Mesodermal cell (in vitro differentiated cells): ENCODE results near the gene ERBB4.

Experiments
- H3K27ac ChIP-seq: 2 replicates; pipeline ENCODE4 v1.7.0; 2013; ENCODE audit warnings: mild to moderate bottlenecking, low read depth, low read length, moderate library complexity; ENCODE audit not compliant: severe bottlenecking
- H3K36me3 ChIP-seq: 2 replicates; pipeline ENCODE4 v1.7.1; 2013; ENCODE audit warnings: mild to moderate bottlenecking, low read length, moderate library complexity; ENCODE audit not compliant: control insufficient read depth, insufficient read depth
- H3K4me1 ChIP-seq: one replicate; pipeline ENCODE4 v1.7.1; 2013; ENCODE audit warnings: mild to moderate bottlenecking, low read length; ENCODE audit not compliant: insufficient read depth, control insufficient read depth, poor library complexity, severe bottlenecking
- H3K4me3 ChIP-seq: 2 replicates; pipeline ENCODE4 v1.7.0; 2013; ENCODE audit warnings: low read length, control low read depth, mild to moderate bottlenecking; ENCODE audit not compliant: insufficient read depth, poor library complexity, severe bottlenecking; ENCODE audit errors: extremely low read depth
- H3K9me3 ChIP-seq: 2 replicates; pipeline ENCODE4 v1.7.1; 2013; ENCODE audit warnings: mild to moderate bottlenecking, low read length, moderate library complexity; ENCODE audit not compliant: control insufficient read depth
- WGBS, 2 experiments: methylation state at CpG; one replicate each; pipeline ENCODE4 v1.1.5; 2013; ENCODE audit warnings: missing lambda C conversion rate in 2 of 2; ENCODE audit not compliant: insufficient coverage in 2 of 2; 5-methylcytosine and 5-hydroxymethylcytosine counted together

ERBB4 gene

DNA sequence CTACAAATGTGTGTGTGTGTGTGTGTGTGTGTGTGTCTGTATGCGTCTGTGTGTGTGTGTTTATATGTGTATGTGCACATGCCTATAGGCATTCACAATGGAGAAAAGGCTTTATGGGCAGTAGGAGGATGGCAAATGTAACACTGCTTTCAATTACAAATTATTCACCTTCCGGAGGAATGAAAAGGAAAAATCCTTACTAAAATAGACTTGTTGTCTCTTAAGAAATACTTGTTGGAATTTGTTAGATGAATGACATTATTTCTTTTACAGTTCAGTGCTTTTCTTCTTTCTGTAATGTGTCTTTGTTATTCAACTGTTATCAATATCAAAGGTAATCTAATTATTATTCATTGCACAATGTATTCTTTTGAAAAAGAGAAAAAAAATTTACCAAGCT lies 874.3 kb downstream of the ERBB4 start:
- Histone ChIP-seq H3K36me3 (no peaks in the 10 kb centered on the region), H3K4me1 (no peaks in the 10 kb centered on the region), H3K27ac (no peak overlapping the region), H3K9me3 (no peaks in the 10 kb centered on the region), H3K4me3 (no peak overlapping the region)
- WGBS, 2 experiments, result no CpG with 5 or more reads among the region's 2 CpGs

GRCh38 chr2:211654211-211654780 lies 884.3 kb downstream of the ERBB4 start:
- 80% methylated on average over 1 of the region's 3 CpGs; no CpG with 5 or more reads in 1 of the 2 experiments for WGBS, 2 experiments
- Histone ChIP-seq H3K9me3 (no peaks in the 10 kb centered on the region), H3K4me3 (no peak overlapping the region), H3K4me1 (no peaks in the 10 kb centered on the region), H3K27ac (no peak overlapping the region), H3K36me3 (no peaks in the 10 kb centered on the region)

- Histone ChIP-seq H3K4me1 (no peaks in the 10 kb centered on the region), H3K4me3 (no peak overlapping the region), H3K36me3 (no peaks in the 10 kb centered on the region), H3K27ac (no peak overlapping the region), H3K9me3 (no peaks in the 10 kb centered on the region)
- no CpG with 5 or more reads among the region's 1 CpG for WGBS, 2 experiments
Measured at GRCh38 chr2:211652327-211652726, 886.3 kb downstream of the ERBB4 start.

DNA sequence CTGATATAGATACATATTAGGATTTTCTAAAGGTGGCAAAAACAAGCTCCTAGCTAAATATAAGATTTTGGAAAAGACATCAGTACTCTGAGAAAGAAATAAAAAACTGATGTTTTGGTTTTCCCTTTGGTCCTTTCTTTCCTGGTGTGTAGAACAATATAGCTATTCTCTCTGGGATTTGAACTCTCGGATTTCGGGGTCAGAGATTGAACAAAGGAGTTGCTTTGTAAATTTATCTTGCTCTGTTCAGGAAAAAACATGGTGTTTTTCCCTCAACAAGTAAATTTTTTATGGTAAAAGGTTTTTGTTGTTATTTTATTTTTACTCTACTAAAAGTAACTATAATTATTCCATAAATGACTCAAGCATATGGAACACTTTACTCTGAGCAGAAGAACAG lies 889.3 kb downstream of the ERBB4 start:
- WGBS, 2 experiments, result no CpG with 5 or more reads among the region's 2 CpGs
- no peak overlapping the region for H3K27ac ChIP-seq
- no peak overlapping the region for H3K4me3 ChIP-seq
- no peaks in the 10 kb centered on the region for H3K36me3 ChIP-seq
- no peaks in the 10 kb centered on the region for H3K4me1 ChIP-seq
- H3K9me3 ChIP-seq, result no peaks in the 10 kb centered on the region

DNA sequence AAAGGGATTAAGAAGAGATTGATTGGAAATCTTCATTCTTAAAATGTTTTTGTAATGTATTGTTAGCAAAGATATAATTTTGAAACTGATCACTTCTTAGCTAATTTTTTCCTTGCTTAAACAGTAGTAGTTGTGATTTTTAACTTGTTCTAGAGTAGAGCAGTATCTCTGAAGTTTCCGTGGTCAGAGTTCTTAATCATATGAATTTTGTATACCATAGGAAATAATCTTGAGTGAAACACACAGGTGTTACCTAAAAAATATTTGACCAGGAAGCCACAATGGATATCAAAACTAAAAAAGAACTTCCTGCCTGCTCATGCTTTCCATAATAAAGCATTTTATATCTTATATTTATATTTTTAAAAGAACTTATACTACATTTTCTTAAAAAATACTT lies 907.1 kb downstream of the ERBB4 start:
- H3K4me3 ChIP-seq, result no peak overlapping the region
- H3K4me1 ChIP-seq, result no peaks in the 10 kb centered on the region
- no peak overlapping the region for H3K27ac ChIP-seq
- no peaks in the 10 kb centered on the region for H3K9me3 ChIP-seq
- no CpG with 5 or more reads among the region's 1 CpG for WGBS, 2 experiments
- H3K36me3 ChIP-seq, result no peaks in the 10 kb centered on the region

- no peaks in the 10 kb centered on the region for H3K9me3 ChIP-seq
- H3K27ac ChIP-seq, result no peak overlapping the region
- no peaks in the 10 kb centered on the region for H3K4me1 ChIP-seq
- no peak overlapping the region for H3K4me3 ChIP-seq
- H3K36me3 ChIP-seq, result no peaks in the 10 kb centered on the region
Measured at GRCh38 chr2:211623096-211623495, 915.5 kb downstream of the ERBB4 start.

DNA sequence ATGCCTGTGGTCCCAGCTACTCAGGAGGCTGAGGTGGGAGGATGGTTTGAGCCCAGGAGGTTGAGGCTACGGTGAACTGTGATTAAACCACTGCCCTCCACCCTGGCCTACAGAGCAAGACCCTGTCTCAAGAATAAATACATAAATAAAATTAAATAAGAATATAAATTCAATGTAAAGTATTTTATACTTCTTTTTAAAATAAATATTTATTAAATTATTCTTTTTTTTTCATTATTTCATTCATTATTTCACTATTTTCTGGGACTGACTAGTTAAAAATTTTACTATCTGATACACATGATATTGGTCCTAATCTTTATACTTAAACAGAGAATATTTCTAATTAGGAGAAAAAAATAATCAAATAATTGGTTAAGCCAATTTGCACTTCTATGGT lies 917.6 kb downstream of the ERBB4 start:
- WGBS, 2 experiments, result no CpG with 5 or more reads among the region's 1 CpG
- H3K9me3 ChIP-seq, result no peaks in the 10 kb centered on the region
- no peaks in the 10 kb centered on the region for H3K4me1 ChIP-seq
- no peak overlapping the region for H3K4me3 ChIP-seq
- H3K27ac ChIP-seq, result no peak overlapping the region
- no peaks in the 10 kb centered on the region for H3K36me3 ChIP-seq

GRCh38 chr2:211617803-211618202 lies 920.8 kb downstream of the ERBB4 start:
- 80% methylated on average over 1 of the region's 2 CpGs; no CpG with 5 or more reads in 1 of the 2 experiments for WGBS, 2 experiments

GRCh38 chr2:211611621-211612020 lies 927.0 kb downstream of the ERBB4 start:
- H3K27ac ChIP-seq, result no peak overlapping the region
- no peaks in the 10 kb centered on the region for H3K9me3 ChIP-seq
- WGBS, 2 experiments, result 100% methylated on average over 1 of the region's 2 CpGs
- no peak overlapping the region for H3K4me3 ChIP-seq
- no peaks in the 10 kb centered on the region for H3K36me3 ChIP-seq
- no peaks in the 10 kb centered on the region for H3K4me1 ChIP-seq

More at GRCh38 chr2:211617803-211618202, 920.8 kb downstream of the ERBB4 start:
- Histone ChIP-seq H3K4me3 (no peak overlapping the region), H3K4me1 (no peaks in the 10 kb centered on the region), H3K36me3 (no peaks in the 10 kb centered on the region), H3K27ac (no peak overlapping the region), H3K9me3 (no peaks in the 10 kb centered on the region)

GRCh38 chr2:211611061-211611518 lies 927.5 kb downstream of the ERBB4 start:
- no peak overlapping the region for H3K4me3 ChIP-seq
- H3K9me3 ChIP-seq, result no peaks in the 10 kb centered on the region
- no peaks in the 10 kb centered on the region for H3K4me1 ChIP-seq
- WGBS, 2 experiments, result 90 to 97% methylated on average over 3 to 5 of the region's 6 CpGs
- H3K36me3 ChIP-seq, result no peaks in the 10 kb centered on the region
- no peak overlapping the region for H3K27ac ChIP-seq

- no peak overlapping the region for H3K4me3 ChIP-seq
- H3K36me3 ChIP-seq, result no peaks in the 10 kb centered on the region
- no peaks in the 10 kb centered on the region for H3K4me1 ChIP-seq
- H3K27ac ChIP-seq, result no peak overlapping the region
- no peaks in the 10 kb centered on the region for H3K9me3 ChIP-seq
Measured at GRCh38 chr2:211609127-211609526, 929.5 kb downstream of the ERBB4 start.
